Neuronal stem cell (in vitro differentiated cells): ENCODE data around the gene SMOC2.

Experiments used
- DNase-seq: peaks from one replicate; pipeline ENCODE4 v3.0.0-alpha.2; 2013; ENCODE audit warnings: low spot score
- H2AFZ ChIP-seq: one replicate; pipeline ENCODE4 v1.6.1; 2013; ENCODE audit warnings: mild to moderate bottlenecking, low read length, inconsistent platforms
- H2AK5ac ChIP-seq: 2 replicates; pipeline ENCODE4 v1.6.1; 2013; ENCODE audit warnings: low read depth, mild to moderate bottlenecking, inconsistent platforms, low read length, moderate library complexity, mixed read lengths
- H2BK120ac ChIP-seq: 2 replicates; pipeline ENCODE4 v1.6.1; 2013; ENCODE audit warnings: low read depth, mild to moderate bottlenecking, inconsistent platforms, low read length, moderate library complexity, mixed read lengths
- H2BK12ac ChIP-seq: one replicate; pipeline ENCODE4 v1.6.1; 2013; ENCODE audit warnings: low read length, inconsistent platforms
- H2BK15ac ChIP-seq: 2 replicates; pipeline ENCODE4 v1.6.1; 2013; ENCODE audit warnings: mild to moderate bottlenecking, low read length, inconsistent platforms, mixed read lengths
- H2BK5ac ChIP-seq: one replicate; pipeline ENCODE4 v1.6.1; 2013; ENCODE audit warnings: inconsistent platforms, mild to moderate bottlenecking, low read length, moderate library complexity
- H3K14ac ChIP-seq: one replicate; pipeline ENCODE4 v1.6.1; 2013; ENCODE audit warnings: low read length, inconsistent platforms
- H3K18ac ChIP-seq: 2 replicates; pipeline ENCODE4 v1.6.1; 2013; ENCODE audit warnings: low read length, inconsistent platforms
- H3K23ac ChIP-seq: 2 replicates; pipeline ENCODE4 v1.6.1; 2013; ENCODE audit warnings: low read depth, mild to moderate bottlenecking, mixed read lengths, low read length, inconsistent platforms; ENCODE audit not compliant: poor library complexity
- H3K27ac ChIP-seq: replicated peaks from 3 replicates; pipeline ENCODE4 v1.5.1; 2013; ENCODE audit warnings: low read length, inconsistent platforms
- H3K27me3 ChIP-seq, 3 experiments: 2 replicates each; pipeline ENCODE4 v1.6.1; 2013; ENCODE audit warnings: low read length in 3 of 3, mild to moderate bottlenecking in 2 of 3, inconsistent platforms in 1 of 3, low read depth in 1 of 3, mixed read lengths in 1 of 3, moderate library complexity in 1 of 3; ENCODE audit not compliant: control insufficient read depth in 3 of 3, insufficient read depth in 3 of 3
- H3K36me3 ChIP-seq, 2 donors: replicated peaks in 1 of 2; 2 replicates each; pipeline ENCODE4 v1.6.1; 2013; ENCODE audit warnings: low read length in 2 of 2; ENCODE audit not compliant: control insufficient read depth in 2 of 2, insufficient read depth in 2 of 2
- H3K4ac ChIP-seq: 2 replicates; pipeline ENCODE4 v1.6.1; 2013; ENCODE audit warnings: inconsistent platforms, mild to moderate bottlenecking, low read length, moderate library complexity
- H3K4me1 ChIP-seq, 2 donors: 1 replicate in 1 of 2; 2 replicates in 1 of 2; pipeline ENCODE4 v1.6.1; 2013; ENCODE audit warnings: low read length in 2 of 2, low read depth in 1 of 2; ENCODE audit not compliant: control insufficient read depth in 2 of 2, insufficient read depth in 1 of 2
- H3K4me2 ChIP-seq: one replicate; pipeline ENCODE4 v1.6.1; 2013; ENCODE audit warnings: mild to moderate bottlenecking, low read length, inconsistent platforms; ENCODE audit not compliant: insufficient read depth, poor library complexity, severe bottlenecking
- H3K4me3 ChIP-seq, 2 donors: 2 replicates each; pipeline ENCODE4 v1.5.1; 2013; ENCODE audit warnings: low read length in 2 of 2, mild to moderate bottlenecking in 2 of 2, inconsistent platforms in 1 of 2, moderate library complexity in 1 of 2
- H3K79me1 ChIP-seq: one replicate; pipeline ENCODE4 v1.6.1; 2013; ENCODE audit warnings: low read depth, mild to moderate bottlenecking, inconsistent platforms, low read length, moderate library complexity
- H3K9ac ChIP-seq: one replicate; pipeline ENCODE4 v1.6.1; 2013; ENCODE audit warnings: mild to moderate bottlenecking, low read depth, low read length, inconsistent platforms; ENCODE audit not compliant: poor library complexity
- H3K9me3 ChIP-seq, 2 donors: replicated peaks in 1 of 2; 2 replicates each; pipeline versions ENCODE3 to v1.6.1; 2013; ENCODE audit warnings: low read length in 2 of 2, mild to moderate bottlenecking in 2 of 2, inconsistent platforms in 1 of 2, low read depth in 1 of 2, mixed read lengths in 1 of 2, moderate library complexity in 1 of 2; ENCODE audit not compliant: control insufficient read depth in 2 of 2, insufficient read depth in 1 of 2
- H4K8ac ChIP-seq: one replicate; pipeline ENCODE4 v1.6.1; 2013; ENCODE audit warnings: low read depth, mild to moderate bottlenecking, inconsistent platforms, low read length, moderate library complexity
- H4K91ac ChIP-seq: one replicate; pipeline ENCODE4 v1.6.1; 2013; ENCODE audit warnings: low read length, low read depth, mild to moderate bottlenecking, inconsistent platforms; ENCODE audit not compliant: poor library complexity
- WGBS, 2 donors: extraction: QIAGEN DNeasy Blood & Tissue Kit; methylation state at CpG; one replicate each; pipeline ENCODE4 v1.1.7; 2013; ENCODE audit warnings: missing lambda C conversion rate in 2 of 2, mixed read lengths in 1 of 2; ENCODE audit not compliant: insufficient read length in 2 of 2, insufficient replicate concordance in 1 of 2; ENCODE audit errors: extremely low coverage in 2 of 2; 5-methylcytosine and 5-hydroxymethylcytosine counted together

SMOC2 gene

GRCh38 chr6:168538892-168539811 lies 98.2 kb downstream of the SMOC2 start:
- no CpG with 5 or more reads among the region's 21 CpGs for WGBS, 2 donors
- Histone ChIP-seq H2AK5ac (peak overlapping the region; percentile 76), H2AFZ (no peak overlapping the region), H3K27ac (no peak overlapping the region), H3K4me2 (no peak overlapping the region), H3K4ac (no peak overlapping the region), H4K91ac (no peak overlapping the region), H4K8ac (no peak overlapping the region), H3K4me3 (no peak overlapping the region), H3K23ac (no peak overlapping the region), H3K79me1 (no peaks in the 10 kb centered on the region), H3K9ac (peak overlapping the region; percentile 50), H2BK15ac (peak overlapping the region; percentile 84), H3K9me3 (no peaks in the 10 kb centered on the region), H3K4me1 (peaks cover 0 to 10% of the 10 kb centered on the region in 2 donors), H3K18ac (peak overlapping the region; percentile 59), H3K14ac (no peak overlapping the region), H3K36me3 (no peaks in the 10 kb centered on the region), H2BK12ac (peak overlapping the region; percentile 88), H3K27me3 (no peaks in the 10 kb centered on the region), H2BK120ac (no peak overlapping the region), H2BK5ac (peak overlapping the region; percentile 70)
- DNase-seq, result no peak

DNA sequence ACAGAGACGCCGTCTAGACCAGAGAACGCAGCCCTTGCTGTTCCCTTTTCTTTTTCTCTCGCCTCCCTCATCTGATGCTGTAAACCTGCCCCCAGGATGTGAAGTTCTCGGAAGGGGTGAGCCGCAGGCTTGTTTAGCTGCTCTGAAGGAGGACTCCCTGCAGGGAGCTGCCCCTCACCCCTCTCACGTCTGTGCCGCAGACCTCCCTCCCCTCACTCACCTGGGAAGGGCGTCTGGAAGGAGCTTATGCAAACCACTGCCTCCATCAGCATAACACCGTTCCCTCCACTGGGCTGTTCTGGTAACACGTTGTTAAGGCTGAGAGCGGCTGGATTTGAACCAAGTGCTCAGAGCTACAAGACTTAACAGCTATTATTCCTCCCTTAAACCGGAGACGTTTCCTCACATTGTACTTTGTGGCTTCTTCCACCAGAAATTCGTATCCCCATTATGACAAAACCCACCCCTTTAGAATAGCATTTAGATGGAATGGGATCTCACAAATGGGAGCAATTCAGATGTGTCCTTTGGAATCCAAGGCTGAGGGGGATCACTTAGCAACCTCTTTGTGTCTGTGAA lies 99.8 kb downstream of the SMOC2 start:
- Histone ChIP-seq H3K27ac (no peak overlapping the region), H4K8ac (no peak overlapping the region), H3K4me1 (peaks cover 0 to 10% of the 10 kb centered on the region in 2 donors), H2AK5ac (no peak overlapping the region), H3K9me3 (no peaks in the 10 kb centered on the region), H3K14ac (no peak overlapping the region), H2BK120ac (no peak overlapping the region), H3K79me1 (no peaks in the 10 kb centered on the region), H3K4ac (no peak overlapping the region), H2BK5ac (no peak overlapping the region), H3K18ac (no peak overlapping the region), H3K4me3 (no peak overlapping the region), H3K23ac (no peak overlapping the region), H3K9ac (no peak overlapping the region), H3K27me3 (no peaks in the 10 kb centered on the region), H2AFZ (no peak overlapping the region), H3K4me2 (no peak overlapping the region), H4K91ac (no peak overlapping the region), H3K36me3 (no peaks in the 10 kb centered on the region), H2BK12ac (no peak overlapping the region), H2BK15ac (no peak overlapping the region)
- no peak for DNase-seq
- no CpG with 5 or more reads among the region's 15 CpGs for WGBS, 2 donors

DNA sequence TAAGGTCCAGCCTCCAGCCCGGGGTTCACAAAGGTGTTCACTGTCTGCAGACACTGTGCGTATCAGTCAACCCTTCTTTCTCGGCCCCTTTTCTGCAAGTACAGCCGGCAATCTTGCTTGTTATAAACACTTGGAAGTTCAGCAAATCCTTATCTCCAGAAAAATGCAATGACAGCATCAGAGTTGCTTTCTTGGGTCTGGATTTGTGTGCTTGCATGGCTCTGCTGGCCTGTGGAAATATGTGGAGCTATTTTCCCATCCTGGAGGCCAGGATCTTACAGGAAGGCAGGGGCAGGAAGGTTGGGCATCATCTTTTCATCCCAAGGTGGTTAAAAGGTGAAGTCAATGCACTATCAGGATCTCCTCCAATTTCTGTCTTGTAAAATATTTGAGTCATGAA lies 100.3 kb downstream of the SMOC2 start:
- Histone ChIP-seq H3K18ac (no peak overlapping the region), H3K23ac (no peak overlapping the region), H2BK15ac (no peak overlapping the region), H2BK12ac (no peak overlapping the region), H3K9me3 (no peaks in the 10 kb centered on the region), H2BK120ac (no peak overlapping the region), H4K8ac (no peak overlapping the region), H3K9ac (no peak overlapping the region), H3K27me3 (no peaks in the 10 kb centered on the region), H3K4me3 (no peak overlapping the region), H3K79me1 (no peaks in the 10 kb centered on the region), H3K4me2 (no peak overlapping the region), H3K4ac (no peak overlapping the region), H4K91ac (no peak overlapping the region), H3K4me1 (peaks cover 0 to 10% of the 10 kb centered on the region in 2 donors), H3K36me3 (no peaks in the 10 kb centered on the region), H2BK5ac (no peak overlapping the region), H2AK5ac (no peak overlapping the region), H3K27ac (no peak overlapping the region), H3K14ac (no peak overlapping the region), H2AFZ (no peak overlapping the region)
- DNase-seq, result no peak
- WGBS, 2 donors, result no CpG with 5 or more reads among the region's 4 CpGs

DNA sequence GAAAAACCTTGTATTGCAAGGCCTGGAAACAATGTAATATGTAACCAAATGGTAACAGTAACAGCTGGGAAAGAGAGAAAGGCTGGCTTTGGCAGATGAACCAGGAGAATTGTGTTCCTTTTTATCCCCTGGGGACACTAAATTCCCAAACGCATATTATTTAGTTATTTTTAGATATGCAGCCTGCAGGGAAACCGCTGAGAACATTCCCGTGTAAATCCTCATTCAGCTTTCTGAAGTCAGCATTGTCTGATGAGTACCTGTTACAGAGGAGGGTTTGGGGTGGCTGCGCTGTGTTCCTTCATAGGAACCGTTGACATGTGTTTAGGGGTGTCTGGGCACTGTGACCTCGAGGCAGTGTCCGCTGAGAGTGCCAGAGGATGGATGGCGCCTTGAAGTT lies 101.3 kb downstream of the SMOC2 start:
- Histone ChIP-seq H2AFZ (no peak overlapping the region), H3K79me1 (no peaks in the 10 kb centered on the region), H4K91ac (no peak overlapping the region), H3K14ac (no peak overlapping the region), H2BK120ac (no peak overlapping the region), H3K4me2 (no peak overlapping the region), H3K23ac (no peak overlapping the region), H2AK5ac (no peak overlapping the region), H3K4me1 (peaks cover 0 to 9% of the 10 kb centered on the region in 2 donors), H2BK5ac (no peak overlapping the region), H3K27ac (no peak overlapping the region), H3K36me3 (no peaks in the 10 kb centered on the region), H3K4me3 (no peak overlapping the region), H3K4ac (no peak overlapping the region), H3K9me3 (no peaks in the 10 kb centered on the region), H2BK15ac (no peak overlapping the region), H3K27me3 (no peaks in the 10 kb centered on the region), H3K18ac (no peak overlapping the region), H2BK12ac (no peak overlapping the region), H4K8ac (no peak overlapping the region), H3K9ac (no peak overlapping the region)
- no peak for DNase-seq
- no CpG with 5 or more reads among the region's 8 CpGs for WGBS, 2 donors
